ENCODE measurements around the gene SIPA1L3.

Gene SIPA1L3

DNA sequence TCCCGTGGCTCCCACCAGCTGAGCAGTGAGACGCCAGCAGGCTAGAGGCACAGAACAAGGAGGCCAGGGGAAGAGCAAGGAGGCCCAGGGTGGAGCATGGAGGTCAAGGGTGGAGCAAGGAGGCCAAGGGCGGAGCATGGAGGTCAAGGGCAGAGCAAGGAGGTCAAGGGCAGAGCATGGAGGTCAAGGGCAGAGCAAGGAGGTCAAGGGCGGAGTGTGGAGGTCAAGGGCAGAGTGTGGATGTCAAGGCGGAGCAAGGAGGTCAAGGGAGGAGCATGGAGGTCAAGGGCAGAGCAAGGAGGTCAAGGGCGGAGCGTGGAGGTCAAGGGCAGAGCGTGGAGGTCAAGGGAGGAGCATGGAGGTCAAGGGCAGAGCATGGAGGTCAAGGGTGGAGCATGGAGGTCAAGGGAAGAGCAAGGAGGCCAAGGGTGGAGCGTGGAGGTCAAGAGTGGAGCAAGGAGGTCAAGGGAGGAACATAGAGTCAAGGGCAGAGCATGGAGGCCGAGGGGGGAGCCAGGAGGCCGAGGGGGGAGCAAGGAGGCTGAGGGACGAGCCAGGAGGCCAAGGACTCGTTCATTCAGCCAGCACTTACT is 289.3 kb downstream of the SIPA1L3 start:
- no peak for DNase-seq

DNA sequence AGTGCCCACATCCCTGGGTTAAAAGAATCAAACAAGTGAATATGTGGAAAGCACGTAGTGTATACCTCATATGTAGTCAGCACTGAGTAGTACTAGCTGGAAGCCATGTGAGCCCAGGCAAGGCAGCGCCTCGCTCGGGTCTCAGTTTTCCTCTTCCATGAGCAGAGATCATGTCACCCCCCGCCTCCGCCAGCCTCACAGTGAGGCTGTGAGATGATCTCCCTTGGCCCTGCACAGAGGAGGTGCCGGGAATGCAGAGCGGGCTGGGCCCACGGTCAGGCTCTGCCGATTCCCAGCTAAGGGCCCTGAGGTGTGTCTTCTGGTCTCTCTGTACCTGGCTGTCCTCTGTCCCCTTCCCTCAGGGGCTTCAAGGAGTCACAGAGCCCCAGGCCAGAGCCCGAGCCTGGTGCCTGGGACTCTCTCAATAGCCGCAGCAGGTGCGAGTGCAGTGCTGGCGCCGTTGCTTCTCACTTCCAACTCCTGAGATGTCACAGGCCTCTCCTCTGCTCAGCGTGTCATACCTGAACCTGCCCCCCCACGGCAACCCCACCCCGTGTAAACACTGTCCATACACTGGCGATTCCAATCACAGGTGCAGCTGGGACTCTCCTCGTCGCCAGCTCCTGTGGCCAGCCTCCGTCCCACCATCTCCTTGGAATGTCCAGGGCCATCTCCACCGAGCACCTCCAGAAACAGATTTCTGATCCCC is 290.1 kb downstream of the SIPA1L3 start:
- no peak for DNase-seq

DNA sequence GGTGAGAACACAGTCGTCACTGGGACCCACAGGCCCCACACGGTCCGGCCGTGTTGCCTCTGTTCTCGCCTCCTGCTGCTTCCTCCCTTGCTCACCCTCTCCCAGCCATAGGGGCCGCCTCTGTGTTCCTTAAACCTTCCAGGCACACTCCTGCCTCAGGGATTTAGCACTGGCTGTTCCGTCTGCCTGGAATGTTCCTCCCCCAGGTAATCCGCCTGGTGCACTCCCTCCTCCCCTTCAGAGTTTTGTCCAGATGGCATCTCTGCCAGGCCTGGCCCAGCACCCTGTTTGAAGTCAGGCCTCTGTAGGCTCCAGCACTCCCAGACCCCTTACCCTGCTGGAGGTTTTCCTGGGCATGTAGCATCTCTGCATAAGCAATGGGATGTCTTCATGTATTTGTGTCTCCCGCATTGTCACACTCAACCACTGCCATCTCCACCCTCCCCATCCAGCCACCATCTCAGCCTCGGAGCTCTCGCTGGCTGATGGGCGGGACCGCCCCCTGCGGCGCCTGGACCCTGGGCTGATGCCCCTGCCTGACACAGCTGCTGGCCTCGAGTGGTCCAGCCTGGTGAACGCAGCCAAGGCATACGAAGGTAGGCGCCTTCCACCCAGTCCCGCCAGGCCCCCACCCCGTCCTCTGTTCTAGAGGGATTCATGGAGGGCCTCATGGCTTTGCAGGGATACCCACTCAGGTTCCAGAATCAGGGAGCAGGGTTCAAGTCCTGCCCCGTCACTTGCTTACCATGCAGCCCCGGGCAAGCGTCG is 291.1 kb downstream of the SIPA1L3 start:
- no peak for DNase-seq

DNA sequence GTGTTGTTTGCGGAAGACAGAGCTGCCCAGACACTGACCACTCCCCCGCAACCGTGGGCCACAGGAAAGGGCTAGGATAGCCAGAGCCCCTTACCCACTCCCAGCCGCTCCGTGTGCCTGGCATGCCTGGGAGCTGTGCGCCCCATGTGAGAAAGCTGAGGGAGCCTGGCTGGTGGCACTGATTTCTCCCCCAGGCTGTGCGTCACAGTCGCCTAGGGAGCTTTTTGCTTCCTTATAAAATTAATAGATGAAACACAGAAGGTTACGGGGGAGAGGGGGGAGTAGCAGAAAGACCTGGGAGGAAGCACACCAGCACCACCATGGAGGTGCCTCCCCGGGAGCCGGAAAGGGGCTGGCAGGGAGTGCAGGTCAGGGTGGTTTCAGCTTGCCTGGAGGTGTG is 292.3 kb downstream of the SIPA1L3 start:
- DNase-seq = no peak

DNA sequence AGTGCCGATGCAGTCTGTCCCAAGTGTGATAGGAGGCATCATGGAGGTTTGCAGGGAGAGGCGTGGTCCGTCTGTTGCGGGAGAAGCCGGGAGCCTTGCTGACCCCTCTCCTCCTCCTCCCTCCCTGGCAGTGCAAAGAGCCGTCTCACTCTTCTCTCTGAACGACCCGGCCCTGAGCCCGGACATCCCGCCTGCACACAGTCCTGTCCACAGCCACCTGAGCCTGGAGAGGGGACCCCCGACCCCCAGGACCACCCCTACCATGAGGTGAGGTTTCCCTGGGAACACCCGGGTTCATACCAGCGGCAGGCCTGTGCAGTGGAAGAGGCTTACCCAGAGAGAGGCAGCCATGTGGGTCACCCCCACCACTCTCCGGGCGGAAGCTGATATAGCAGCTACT is 294.7 kb downstream of the SIPA1L3 start:
- no peak for DNase-seq

DNA sequence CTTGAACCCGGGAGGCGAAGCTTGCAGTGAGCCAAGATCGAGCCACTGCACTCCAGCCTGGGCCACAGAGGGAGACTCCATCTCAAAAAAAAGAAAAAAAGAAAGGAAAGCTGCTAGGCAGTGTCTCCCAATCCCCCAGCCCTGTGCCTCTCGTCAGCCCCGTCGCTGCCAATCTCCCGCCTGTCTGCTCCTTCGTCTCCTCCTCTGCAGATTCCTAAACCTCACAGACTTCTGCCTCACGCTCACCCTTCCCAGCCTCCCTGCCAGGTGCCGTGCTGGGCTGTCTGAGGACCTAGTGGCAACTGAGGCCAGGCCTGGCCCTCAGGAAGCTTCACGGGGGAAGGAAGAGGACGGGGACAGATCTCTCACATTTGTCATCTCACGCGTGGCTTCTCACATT is 295.5 kb downstream of the SIPA1L3 start:
- no peak for DNase-seq

DNA sequence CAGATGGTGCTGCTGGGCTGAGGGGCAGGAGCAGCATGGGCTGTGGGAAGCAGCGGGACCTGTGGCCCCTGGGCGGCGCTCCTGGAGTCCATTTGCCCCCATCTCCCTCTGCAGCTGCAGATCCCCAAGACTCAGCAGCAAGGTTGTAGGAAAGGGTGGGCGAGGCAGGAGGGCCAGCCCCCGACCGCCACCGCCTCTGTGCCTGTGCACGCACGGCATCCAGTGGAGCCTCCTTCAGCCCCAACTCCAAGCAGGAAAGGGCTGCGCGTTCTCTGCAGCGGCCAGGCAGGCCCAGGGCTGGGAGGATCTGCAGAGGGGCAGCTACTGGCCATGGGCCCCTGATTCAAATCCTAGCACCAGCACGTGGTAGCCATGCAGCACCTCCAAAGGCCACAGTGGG is 296.2 kb downstream of the SIPA1L3 start:
- no peak for DNase-seq

DNA sequence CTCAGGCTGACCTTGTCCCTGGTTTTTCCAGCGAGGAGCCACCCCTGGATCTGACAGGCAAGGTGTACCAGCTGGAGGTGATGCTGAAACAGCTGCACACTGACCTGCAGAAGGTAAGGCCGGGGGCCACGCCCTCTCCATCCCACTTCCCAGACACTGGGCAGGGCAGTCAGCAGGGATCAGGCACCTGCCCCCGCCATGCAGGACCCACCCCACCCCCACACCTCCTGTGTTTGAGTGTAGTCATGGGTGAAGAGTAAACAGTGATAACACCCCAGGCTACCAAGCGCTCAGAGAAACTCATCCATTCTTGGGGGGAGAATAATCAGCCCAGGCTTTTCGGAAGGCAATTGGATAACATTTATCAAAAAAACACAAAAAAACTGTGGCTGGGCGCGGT is 297.1 kb downstream of the SIPA1L3 start:
- peak; percentile 28 for DNase-seq

DNA sequence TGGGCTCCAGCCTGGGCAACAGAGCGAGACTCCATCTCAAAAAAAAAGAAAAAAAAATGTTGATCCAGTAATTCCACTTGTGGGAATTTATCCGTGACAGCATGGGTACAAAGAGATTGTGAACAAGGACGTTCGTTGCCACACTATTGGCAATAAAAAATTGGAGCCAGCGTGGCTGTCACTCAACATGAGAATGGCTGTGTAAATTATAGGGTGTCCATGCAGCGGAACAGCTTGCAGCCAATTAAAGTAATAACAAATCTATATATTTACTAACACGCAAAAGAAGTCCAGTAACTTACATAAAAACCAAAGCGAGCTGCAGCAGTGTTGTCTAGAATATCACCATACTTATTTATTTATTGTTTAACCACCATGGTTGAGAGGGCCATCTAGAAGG is 297.7 kb downstream of the SIPA1L3 start:
- DNase-seq = peak; percentile 7

DNA sequence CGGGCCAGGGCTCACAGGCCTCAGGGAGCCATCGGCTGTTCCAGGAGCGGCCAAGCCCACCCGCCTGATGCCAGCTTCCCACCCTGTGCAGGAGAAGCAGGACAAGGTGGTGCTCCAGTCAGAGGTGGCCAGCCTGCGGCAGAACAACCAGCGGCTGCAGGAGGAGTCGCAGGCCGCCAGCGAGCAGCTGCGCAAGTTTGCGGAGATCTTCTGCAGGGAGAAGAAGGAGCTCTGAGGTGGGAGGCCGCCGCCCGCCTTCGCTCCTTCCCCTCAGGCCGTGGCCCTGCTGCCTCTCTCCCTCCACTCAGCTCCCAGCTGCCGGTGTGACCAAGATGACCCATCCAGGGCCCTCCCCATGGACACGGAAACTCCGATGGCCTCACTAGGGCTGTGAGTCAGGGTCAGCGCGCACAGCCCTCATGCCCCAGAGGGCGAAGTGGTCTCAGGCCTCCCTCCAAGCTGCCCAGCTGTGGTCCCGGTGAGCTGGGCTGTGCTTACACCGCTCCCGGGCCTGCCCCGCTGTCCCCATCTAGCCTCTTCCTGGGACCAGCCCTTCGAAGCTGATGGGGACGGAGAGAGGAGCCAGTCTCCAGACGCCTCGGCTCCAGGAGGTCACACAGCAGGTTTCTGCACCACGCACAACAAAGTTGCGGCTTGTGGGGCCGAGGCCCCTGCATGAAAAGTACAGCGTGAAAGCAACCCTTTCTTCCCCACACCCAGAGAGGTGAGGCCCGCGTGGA is 299.2 kb downstream of the SIPA1L3 start:
- no peak for DNase-seq

DNA sequence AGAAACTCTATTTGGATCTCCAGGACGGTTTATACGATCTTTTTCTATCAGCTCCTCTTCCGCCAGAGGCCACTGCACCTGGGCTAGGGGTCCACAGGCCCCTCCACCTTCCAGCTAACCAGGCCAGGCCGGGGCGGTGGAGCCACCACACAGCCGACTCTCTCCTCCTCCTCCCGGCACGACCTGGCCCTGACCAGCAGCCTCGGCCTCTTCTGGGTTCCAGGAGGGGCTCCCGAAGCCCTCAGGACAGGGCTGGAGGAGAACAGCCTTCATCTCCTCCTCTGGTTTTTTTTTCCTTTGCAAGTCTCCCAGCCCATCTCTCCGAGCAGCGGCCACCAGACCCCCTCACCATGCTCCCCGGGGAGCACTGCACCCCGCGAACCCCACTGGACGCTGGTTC is 299.9 kb downstream of the SIPA1L3 start:
- no peak for DNase-seq

DNA sequence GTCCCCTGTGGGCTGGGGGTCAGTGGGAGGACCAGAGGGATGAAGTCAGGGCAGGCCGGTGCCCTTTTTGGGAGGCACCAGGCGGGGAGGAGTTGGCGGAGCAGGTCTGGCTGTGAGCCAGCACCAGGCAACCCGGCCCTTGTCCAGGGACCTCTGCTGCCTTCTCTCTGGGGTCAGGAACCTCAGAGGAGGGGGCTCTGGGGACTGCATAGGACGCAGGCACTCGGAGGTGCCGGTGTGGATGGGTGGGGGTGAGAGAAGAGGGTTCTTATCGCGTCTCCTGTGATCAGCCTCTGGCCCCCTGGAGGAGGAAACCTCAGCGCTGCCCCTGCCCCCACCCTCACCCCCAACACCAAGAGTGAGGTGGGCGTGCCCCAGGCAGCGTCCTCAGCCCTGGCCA is 300.5 kb downstream of the SIPA1L3 start:
- DNase-seq = no peak

DNA sequence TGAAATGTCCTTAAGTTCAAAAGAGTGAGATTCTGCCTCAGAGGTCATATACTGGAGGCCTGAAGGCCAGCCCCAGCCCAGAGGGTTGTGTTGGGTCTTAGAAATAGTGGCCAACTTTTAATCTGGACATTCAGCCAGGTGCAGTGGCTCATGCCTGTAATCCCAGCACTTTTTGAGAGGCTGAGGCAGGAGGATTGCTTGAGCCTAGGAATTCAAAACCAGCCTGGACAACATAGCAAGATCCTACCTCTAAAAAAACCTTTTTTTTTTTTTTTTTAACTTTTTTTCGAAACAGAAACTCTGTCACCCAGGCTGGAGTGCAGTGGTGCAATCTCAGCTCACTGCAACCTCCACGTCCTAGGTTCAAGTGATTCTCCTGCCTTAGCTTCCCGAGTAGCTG is 301.6 kb downstream of the SIPA1L3 start:
- no peak for DNase-seq

DNA sequence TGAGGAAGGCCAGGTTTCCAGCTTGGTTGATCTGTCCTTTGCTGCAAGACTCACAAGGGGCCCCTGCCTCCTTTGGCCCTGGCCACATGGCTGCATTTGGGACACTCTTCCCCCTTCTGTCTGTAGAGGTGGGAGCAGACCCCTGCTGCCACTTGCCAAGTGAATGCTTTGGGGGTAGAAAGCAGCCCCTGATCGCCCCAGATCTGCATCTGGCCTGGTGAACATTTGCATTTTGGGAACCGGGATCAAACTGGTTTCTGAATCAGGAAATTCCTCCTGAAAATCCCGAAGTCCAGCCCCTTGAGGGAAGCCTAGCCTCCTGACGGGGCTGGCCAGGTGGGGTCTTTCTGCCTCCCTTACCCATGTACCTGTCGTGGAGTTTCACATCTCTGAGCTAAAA is 302.1 kb downstream of the SIPA1L3 start:
- no peak for DNase-seq

DNA sequence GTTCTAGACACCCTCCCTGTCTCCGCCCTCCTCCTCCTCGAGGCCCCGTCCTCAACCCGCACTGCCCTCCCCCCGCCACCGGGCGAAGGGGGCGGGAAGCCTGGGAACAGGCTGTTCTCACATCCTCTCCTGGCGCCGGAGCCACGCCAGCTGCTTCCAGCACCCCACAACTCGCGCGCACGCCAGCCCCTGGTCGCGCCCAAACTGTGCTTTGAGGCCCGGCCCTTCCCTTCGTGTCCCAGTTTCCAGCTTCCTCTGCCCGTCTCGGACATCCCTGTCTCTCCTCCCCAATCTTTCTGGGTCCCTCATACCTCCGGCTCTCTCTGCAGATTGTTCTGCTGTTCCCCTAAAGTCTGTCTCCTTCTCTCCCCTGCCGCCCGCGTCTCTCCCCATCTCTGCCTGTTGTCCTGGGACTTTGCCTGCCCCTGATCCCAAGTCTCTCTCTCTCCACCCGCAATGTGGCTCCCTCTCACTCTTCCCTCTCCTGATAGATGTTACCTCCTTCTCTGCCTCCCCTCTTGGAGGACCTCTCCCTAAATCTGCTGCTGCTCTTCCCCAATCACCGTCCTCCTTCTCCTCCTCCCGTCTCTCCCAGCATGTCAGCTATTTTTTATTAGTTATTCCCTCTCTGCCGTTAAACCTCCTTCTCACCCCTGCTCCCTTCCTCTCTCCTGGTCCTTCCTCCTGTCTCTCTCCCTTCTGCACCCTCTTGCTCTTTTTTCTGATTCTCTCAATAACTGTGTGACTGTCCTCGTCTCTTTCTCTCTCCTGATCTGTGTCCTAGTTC is 302.9 kb downstream of the SIPA1L3 start:
- peak; percentile 21 for DNase-seq

DNA sequence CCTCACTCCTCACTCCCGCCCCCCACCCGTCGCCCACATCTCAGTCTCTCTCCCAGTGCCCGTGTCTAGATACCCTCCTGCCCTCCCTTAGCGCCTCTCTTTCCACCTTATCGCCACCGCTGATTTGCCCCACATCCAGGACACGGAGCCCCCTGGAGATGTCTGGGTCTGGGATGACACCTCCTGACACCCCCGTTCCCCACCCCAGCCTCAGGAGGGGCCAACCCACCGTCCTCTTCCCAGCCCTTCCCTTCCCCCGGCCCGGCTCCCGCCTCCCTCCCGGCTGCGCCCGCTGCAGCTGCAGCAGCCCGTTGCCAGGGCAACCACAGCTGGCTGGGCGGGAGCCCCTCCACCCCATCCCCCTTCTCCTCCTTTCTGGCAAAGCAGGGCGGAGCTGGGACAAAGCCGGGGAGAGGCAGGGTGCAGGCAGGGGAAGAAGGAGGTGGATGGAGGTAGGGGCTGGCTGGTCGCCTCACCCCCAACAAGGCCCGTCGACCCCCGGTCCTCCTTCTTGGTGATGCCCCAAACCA is 303.5 kb downstream of the SIPA1L3 start:
- DNase-seq = peak; percentile 61

DNA sequence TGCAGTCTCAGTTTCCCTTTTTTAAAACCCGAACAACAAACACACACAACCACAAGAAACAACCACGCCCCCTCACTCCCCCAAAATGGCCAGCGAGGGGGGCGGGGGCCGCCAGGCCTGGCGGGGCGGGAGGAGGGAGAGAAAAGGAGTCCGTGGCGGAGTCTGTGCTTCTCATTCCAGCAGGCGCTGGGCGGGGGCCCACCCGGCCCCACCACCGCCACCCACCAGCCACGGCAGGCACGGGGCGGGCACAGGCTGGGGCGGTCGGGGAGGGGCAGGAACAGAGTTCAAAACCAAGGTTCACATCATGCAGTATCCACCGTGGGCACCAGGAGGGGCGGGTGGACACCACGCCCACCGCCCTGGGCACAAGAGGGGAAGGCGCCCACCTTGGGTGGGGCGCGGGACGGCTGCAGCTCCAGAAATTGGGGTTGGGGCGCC is 304.2 kb downstream of the SIPA1L3 start:
- DNase-seq = no peak

DNA sequence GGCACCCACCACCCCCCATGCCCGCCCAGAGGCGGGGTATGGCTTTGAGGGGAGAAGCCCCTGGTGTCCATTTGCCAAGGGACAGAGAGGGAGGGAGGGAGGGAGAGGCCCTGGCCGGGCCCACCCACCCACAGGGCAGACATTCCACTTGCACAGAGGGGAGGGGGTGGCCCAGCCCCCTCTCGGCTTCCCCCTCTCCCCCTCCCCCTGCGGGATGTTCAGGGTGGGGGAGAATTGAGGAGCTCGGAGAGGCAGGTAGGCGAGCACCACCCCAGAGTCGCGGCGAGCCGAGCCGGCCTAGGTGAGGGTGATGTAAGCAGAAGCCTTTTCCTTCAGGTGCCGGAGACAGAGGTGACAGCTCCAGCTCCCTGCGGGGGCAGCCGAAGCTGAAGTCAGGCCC is 304.8 kb downstream of the SIPA1L3 start:
- no peak for DNase-seq

DNA sequence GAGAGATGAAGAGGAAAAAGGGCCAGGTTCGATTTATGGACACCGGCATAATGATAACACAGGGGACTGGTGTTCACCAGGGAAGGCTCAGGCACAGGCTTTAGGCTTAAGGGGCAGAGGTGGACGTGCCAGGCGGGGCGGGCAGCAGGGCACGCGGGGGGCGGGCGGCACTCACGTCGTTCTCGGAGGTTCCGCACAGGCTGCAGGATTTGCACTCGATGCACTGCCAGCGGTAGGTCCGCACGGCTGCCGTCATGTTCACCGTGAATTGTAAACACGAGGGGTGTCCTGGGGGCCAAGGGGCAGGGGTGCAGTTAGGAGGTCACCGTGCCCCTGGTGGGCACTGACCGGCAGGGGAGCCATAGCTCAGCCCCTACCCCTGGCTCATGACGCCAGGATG is 306.5 kb downstream of the SIPA1L3 start:
- no peak for DNase-seq

DNA sequence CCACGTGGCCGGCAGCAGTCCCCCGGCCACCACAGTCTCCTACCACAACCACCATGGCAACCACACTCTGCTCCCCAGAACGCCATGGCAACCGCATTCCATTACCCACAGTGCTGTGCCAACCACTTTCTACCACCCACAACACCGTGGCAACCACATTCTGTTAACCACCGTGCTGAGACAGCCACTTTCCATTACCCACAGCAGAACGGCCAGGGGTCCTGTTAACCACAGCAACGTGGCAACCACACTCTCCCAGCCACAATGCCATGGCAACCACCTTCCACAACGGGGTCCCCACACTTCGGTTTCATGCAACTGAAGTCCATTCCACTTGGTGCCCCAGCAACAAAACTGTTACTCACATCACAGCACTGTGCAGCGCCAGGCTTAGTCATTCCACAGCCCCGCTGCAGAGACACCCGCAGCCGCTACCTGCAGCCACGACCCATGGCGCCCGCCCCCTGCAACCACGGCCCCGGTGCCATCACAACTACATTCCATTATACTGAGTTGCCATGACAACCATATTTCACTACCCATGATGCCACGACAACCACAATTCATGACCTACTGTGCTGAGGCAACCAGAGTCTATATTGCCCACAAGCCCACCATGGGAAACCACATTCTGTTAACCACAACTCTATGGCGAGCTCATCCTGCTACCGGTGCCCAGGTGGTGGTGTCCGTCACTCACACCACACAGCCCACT is 307.1 kb downstream of the SIPA1L3 start:
- DNase-seq = no peak

DNA sequence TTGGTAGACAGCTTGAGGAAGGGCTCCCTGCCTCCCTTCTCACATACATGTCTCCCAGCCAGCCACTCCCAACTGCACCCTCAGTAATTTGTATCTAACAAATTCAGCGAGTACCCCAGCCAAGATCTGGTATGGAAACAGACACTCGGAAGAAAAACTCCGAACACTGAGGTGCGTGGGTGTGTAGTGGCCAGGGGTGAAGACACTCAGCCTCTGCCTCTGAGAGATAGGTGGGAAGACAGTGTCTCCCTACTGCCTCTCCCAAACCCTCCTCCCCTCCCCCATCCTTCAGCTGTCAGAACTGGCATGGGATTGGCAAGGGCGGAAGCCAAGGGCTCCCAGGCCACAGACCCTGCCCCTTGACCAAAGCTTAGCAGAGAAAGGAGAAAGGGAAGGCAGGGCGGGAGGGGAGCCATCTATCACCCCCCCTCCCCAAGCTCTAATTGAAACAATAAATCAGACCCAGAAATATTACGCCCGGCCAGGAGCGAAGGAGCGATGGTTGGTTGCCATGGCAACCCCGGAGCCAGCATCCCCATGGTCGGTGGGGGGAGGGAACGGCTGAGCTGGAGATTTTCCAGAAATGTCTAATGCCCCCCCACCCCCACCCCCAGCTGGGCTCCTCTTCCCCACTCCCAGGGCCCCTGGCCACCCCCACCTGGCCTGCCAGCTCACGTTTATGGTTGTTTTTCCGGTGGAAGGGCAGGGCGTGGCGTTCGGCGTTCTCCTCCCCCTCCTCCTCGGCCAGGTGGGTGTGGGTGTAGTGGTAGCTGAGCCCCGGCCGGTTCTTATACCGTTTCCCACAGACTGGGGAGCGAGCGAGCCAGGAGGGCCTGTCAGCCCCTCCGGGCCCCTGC is 310.0 kb downstream of the SIPA1L3 start:
- no peak for DNase-seq

Data from NCI-H1436 (cell line).